Measurements from ENCODE around the gene FLCN. TPM values are rescaled to one million over a fixed set of nuclear protein-coding genes. Genes with fewer than 3 reads are reported as not detected.

The FLCN gene
- total and polyA plus RNA-seq, 2 experiments from 2014 or later = 12.1 to 36.6 TPM

DNA sequence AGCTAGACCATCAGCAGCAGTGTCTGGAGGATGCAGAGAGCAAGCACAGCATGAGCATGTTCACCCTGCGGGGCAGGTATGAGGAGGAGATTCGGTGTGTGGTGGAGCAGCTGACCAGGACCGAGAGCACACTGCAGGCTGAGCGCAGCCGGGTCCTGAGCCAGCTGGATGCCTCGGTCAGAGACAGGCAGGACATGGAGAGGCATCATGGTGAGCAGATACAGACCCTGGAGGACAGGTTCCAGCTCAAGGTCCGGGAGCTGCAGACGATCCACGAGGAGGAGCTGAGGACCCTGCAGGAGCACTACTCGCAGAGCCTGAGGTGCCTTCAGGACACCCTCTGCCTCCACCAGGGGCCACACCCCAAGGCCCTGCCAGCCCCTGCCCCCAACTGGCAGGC is 69.6 kb downstream of the FLCN start (continued):
- TF ChIP-seq NANOG (IDR thresholded peaks at IDR 0.05; ENCODE audit: borderline replicate concordance) (no peak), POLR2AphosphoS5 (IDR thresholded peaks at IDR 0.05; ENCODE audit: low read depth) (no peak)

GRCh38 chr17:17166446-17166845 is 70.5 kb downstream of the FLCN start:
- H3K4me3 Mint-ChIP-seq = no peak overlapping the region
- Histone ChIP-seq H2AFZ (no peak overlapping the region), H3F3A (replicated peaks; ENCODE audit: low read depth) (no peaks in the 10 kb centered on the region), H4K20me1 (replicated peaks; ENCODE audit: insufficient read depth) (no peaks in the 10 kb centered on the region; the same call in 1 of the 2 replicates), H3K4me3 (no peak overlapping the region), H3K27me3 (ENCODE audit: insufficient read depth) (no peaks in the 10 kb centered on the region), H3K4me1 (ENCODE audit: insufficient read depth) (no peaks in the 10 kb centered on the region), H3K36me3 (ENCODE audit: insufficient read depth) (peaks cover 4% of the 10 kb centered on the region; the same call in 1 of the 2 replicates), H3K9me2 (ENCODE audit: insufficient read depth) (no peaks in the 10 kb centered on the region), H3K79me2 (replicated peaks; ENCODE audit: insufficient read depth) (no peaks in the 10 kb centered on the region), H3K27ac (ENCODE audit: low read depth) (no peak overlapping the region), H3K4me2 (no peak overlapping the region)
- no peaks in the 10 kb centered on the region for H3K9me3 Mint-ChIP-seq
- no peak overlapping the region for H3K27ac Mint-ChIP-seq
- DNase-seq (ENCODE audit: low spot score) (no peak), ATAC-seq (no peak)
- peaks cover 4% of the 10 kb centered on the region; the same call in 2 of the 3 replicates for H3K4me1 Mint-ChIP-seq
- peaks cover 16% of the 10 kb centered on the region for H3K27me3 Mint-ChIP-seq (ENCODE audit: insufficient read depth, low read depth, poor library complexity)
- TF ChIP-seq, protein P1, sequence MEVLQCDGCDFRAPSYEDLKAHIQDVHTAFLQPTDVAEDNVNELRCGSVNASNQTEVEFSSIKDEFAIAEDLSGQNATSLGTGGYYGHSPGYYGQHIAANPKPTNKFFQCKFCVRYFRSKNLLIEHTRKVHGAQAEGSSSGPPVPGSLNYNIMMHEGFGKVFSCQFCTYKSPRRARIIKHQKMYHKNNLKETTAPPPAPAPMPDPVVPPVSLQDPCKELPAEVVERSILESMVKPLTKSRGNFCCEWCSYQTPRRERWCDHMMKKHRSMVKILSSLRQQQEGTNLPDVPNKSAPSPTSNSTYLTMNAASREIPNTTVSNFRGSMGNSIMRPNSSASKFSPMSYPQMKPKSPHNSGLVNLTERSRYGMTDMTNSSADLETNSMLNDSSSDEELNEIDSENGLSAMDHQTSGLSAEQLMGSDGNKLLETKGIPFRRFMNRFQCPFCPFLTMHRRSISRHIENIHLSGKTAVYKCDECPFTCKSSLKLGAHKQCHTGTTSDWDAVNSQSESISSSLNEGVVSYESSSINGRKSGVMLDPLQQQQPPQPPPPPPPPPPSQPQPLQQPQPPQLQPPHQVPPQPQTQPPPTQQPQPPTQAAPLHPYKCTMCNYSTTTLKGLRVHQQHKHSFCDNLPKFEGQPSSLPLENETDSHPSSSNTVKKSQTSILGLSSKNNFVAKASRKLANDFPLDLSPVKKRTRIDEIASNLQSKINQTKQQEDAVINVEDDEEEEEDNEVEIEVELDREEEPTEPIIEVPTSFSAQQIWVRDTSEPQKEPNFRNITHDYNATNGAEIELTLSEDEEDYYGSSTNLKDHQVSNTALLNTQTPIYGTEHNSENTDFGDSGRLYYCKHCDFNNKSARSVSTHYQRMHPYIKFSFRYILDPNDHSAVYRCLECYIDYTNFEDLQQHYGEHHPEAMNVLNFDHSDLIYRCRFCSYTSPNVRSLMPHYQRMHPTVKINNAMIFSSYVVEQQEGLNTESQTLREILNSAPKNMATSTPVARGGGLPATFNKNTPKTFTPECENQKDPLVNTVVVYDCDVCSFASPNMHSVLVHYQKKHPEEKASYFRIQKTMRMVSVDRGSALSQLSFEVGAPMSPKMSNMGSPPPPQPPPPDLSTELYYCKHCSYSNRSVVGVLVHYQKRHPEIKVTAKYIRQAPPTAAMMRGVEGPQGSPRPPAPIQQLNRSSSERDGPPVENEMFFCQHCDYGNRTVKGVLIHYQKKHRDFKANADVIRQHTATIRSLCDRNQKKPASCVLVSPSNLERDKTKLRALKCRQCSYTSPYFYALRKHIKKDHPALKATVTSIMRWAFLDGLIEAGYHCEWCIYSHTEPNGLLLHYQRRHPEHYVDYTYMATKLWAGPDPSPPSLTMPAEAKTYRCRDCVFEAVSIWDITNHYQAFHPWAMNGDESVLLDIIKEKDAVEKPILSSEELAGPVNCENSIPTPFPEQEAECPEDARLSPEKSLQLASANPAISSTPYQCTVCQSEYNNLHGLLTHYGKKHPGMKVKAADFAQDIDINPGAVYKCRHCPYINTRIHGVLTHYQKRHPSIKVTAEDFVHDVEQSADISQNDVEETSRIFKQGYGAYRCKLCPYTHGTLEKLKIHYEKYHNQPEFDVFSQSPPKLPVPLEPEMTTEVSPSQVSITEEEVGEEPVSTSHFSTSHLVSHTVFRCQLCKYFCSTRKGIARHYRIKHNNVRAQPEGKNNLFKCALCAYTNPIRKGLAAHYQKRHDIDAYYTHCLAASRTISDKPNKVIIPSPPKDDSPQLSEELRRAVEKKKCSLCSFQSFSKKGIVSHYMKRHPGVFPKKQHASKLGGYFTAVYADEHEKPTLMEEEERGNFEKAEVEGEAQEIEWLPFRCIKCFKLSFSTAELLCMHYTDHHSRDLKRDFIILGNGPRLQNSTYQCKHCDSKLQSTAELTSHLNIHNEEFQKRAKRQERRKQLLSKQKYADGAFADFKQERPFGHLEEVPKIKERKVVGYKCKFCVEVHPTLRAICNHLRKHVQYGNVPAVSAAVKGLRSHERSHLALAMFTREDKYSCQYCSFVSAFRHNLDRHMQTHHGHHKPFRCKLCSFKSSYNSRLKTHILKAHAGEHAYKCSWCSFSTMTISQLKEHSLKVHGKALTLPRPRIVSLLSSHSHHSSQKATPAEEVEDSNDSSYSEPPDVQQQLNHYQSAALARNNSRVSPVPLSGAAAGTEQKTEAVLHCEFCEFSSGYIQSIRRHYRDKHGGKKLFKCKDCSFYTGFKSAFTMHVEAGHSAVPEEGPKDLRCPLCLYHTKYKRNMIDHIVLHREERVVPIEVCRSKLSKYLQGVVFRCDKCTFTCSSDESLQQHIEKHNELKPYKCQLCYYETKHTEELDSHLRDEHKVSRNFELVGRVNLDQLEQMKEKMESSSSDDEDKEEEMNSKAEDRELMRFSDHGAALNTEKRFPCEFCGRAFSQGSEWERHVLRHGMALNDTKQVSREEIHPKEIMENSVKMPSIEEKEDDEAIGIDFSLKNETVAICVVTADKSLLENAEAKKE (CRISPR knock-in tag; IDR thresholded peaks at IDR 0.05) = no peak
- TF ChIP-seq, protein P2, sequence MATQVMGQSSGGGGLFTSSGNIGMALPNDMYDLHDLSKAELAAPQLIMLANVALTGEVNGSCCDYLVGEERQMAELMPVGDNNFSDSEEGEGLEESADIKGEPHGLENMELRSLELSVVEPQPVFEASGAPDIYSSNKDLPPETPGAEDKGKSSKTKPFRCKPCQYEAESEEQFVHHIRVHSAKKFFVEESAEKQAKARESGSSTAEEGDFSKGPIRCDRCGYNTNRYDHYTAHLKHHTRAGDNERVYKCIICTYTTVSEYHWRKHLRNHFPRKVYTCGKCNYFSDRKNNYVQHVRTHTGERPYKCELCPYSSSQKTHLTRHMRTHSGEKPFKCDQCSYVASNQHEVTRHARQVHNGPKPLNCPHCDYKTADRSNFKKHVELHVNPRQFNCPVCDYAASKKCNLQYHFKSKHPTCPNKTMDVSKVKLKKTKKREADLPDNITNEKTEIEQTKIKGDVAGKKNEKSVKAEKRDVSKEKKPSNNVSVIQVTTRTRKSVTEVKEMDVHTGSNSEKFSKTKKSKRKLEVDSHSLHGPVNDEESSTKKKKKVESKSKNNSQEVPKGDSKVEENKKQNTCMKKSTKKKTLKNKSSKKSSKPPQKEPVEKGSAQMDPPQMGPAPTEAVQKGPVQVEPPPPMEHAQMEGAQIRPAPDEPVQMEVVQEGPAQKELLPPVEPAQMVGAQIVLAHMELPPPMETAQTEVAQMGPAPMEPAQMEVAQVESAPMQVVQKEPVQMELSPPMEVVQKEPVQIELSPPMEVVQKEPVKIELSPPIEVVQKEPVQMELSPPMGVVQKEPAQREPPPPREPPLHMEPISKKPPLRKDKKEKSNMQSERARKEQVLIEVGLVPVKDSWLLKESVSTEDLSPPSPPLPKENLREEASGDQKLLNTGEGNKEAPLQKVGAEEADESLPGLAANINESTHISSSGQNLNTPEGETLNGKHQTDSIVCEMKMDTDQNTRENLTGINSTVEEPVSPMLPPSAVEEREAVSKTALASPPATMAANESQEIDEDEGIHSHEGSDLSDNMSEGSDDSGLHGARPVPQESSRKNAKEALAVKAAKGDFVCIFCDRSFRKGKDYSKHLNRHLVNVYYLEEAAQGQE (IDR thresholded peaks at IDR 0.05; ENCODE audit: unreplicated experiment) = no peak
- TF ChIP-seq CREB1 (CRISPR knock-in tag; IDR thresholded peaks at IDR 0.05; ENCODE audit: low read depth) (no peak), POLR2AphosphoS5 (IDR thresholded peaks at IDR 0.05; ENCODE audit: low read depth) (no peak), ZNF114 (CRISPR knock-in tag; IDR thresholded peaks at IDR 0.05) (no peak), ZNF331 (CRISPR knock-in tag; IDR thresholded peaks at IDR 0.05; ENCODE audit: low read depth) (no peak), JUNB (IDR thresholded peaks at IDR 0.05; ENCODE audit: unreplicated experiment) (no peak), CTCF (conservative IDR thresholded peaks at IDR 0.05; ENCODE audit: low read depth in 2 of 2) (no peak), STAT1 (IDR thresholded peaks at IDR 0.05; ENCODE audit: unreplicated experiment) (no peak), NANOG (IDR thresholded peaks at IDR 0.05; ENCODE audit: borderline replicate concordance) (no peak), EZH2phosphoT487 (IDR thresholded peaks at IDR 0.05; ENCODE audit: unreplicated experiment) (no peak), EZH2 (IDR thresholded peaks at IDR 0.05; ENCODE audit: low read depth, unreplicated experiment) (no peak)
- TF ChIP-seq, protein P3, sequence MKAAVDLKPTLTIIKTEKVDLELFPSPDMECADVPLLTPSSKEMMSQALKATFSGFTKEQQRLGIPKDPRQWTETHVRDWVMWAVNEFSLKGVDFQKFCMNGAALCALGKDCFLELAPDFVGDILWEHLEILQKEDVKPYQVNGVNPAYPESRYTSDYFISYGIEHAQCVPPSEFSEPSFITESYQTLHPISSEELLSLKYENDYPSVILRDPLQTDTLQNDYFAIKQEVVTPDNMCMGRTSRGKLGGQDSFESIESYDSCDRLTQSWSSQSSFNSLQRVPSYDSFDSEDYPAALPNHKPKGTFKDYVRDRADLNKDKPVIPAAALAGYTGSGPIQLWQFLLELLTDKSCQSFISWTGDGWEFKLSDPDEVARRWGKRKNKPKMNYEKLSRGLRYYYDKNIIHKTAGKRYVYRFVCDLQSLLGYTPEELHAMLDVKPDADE (IDR thresholded peaks at IDR 0.05) = no peak
- H3K36me3 Mint-ChIP-seq (ENCODE audit: low read depth) = peaks cover 31% of the 10 kb centered on the region

Data from GM23338 (cell line).